Neuronal stem cell (in vitro differentiated cells): ENCODE measurements around the gene DOCK3.

Experiments used
- DNase-seq: peaks from one replicate; pipeline ENCODE4 v3.0.0-alpha.2; 2013; ENCODE audit warnings: low spot score
- H2AFZ ChIP-seq: one replicate; pipeline ENCODE4 v1.6.1; 2013; ENCODE audit warnings: mild to moderate bottlenecking, low read length, inconsistent platforms
- H2AK5ac ChIP-seq: 2 replicates; pipeline ENCODE4 v1.6.1; 2013; ENCODE audit warnings: low read depth, mild to moderate bottlenecking, inconsistent platforms, low read length, moderate library complexity, mixed read lengths
- H2BK120ac ChIP-seq: 2 replicates; pipeline ENCODE4 v1.6.1; 2013; ENCODE audit warnings: low read depth, mild to moderate bottlenecking, inconsistent platforms, low read length, moderate library complexity, mixed read lengths
- H2BK12ac ChIP-seq: one replicate; pipeline ENCODE4 v1.6.1; 2013; ENCODE audit warnings: low read length, inconsistent platforms
- H2BK15ac ChIP-seq: 2 replicates; pipeline ENCODE4 v1.6.1; 2013; ENCODE audit warnings: mild to moderate bottlenecking, low read length, inconsistent platforms, mixed read lengths
- H2BK5ac ChIP-seq: one replicate; pipeline ENCODE4 v1.6.1; 2013; ENCODE audit warnings: inconsistent platforms, mild to moderate bottlenecking, low read length, moderate library complexity
- H3K14ac ChIP-seq: one replicate; pipeline ENCODE4 v1.6.1; 2013; ENCODE audit warnings: low read length, inconsistent platforms
- H3K18ac ChIP-seq: 2 replicates; pipeline ENCODE4 v1.6.1; 2013; ENCODE audit warnings: low read length, inconsistent platforms
- H3K23ac ChIP-seq: 2 replicates; pipeline ENCODE4 v1.6.1; 2013; ENCODE audit warnings: low read depth, mild to moderate bottlenecking, mixed read lengths, low read length, inconsistent platforms; ENCODE audit not compliant: poor library complexity
- H3K27ac ChIP-seq: replicated peaks from 3 replicates; pipeline ENCODE4 v1.5.1; 2013; ENCODE audit warnings: low read length, inconsistent platforms
- H3K27me3 ChIP-seq, 3 experiments: 2 replicates each; pipeline ENCODE4 v1.6.1; 2013; ENCODE audit warnings: low read length in 3 of 3, mild to moderate bottlenecking in 2 of 3, inconsistent platforms in 1 of 3, low read depth in 1 of 3, mixed read lengths in 1 of 3, moderate library complexity in 1 of 3; ENCODE audit not compliant: control insufficient read depth in 3 of 3, insufficient read depth in 3 of 3
- H3K36me3 ChIP-seq, 2 donors: replicated peaks in 1 of 2; 2 replicates each; pipeline ENCODE4 v1.6.1; 2013; ENCODE audit warnings: low read length in 2 of 2; ENCODE audit not compliant: control insufficient read depth in 2 of 2, insufficient read depth in 2 of 2
- H3K4ac ChIP-seq: 2 replicates; pipeline ENCODE4 v1.6.1; 2013; ENCODE audit warnings: inconsistent platforms, mild to moderate bottlenecking, low read length, moderate library complexity
- H3K4me1 ChIP-seq, 2 donors: 1 replicate in 1 of 2; 2 replicates in 1 of 2; pipeline ENCODE4 v1.6.1; 2013; ENCODE audit warnings: low read length in 2 of 2, low read depth in 1 of 2; ENCODE audit not compliant: control insufficient read depth in 2 of 2, insufficient read depth in 1 of 2
- H3K4me2 ChIP-seq: one replicate; pipeline ENCODE4 v1.6.1; 2013; ENCODE audit warnings: mild to moderate bottlenecking, low read length, inconsistent platforms; ENCODE audit not compliant: insufficient read depth, poor library complexity, severe bottlenecking
- H3K4me3 ChIP-seq, 2 donors: 2 replicates each; pipeline ENCODE4 v1.5.1; 2013; ENCODE audit warnings: low read length in 2 of 2, mild to moderate bottlenecking in 2 of 2, inconsistent platforms in 1 of 2, moderate library complexity in 1 of 2
- H3K79me1 ChIP-seq: one replicate; pipeline ENCODE4 v1.6.1; 2013; ENCODE audit warnings: low read depth, mild to moderate bottlenecking, inconsistent platforms, low read length, moderate library complexity
- H3K9ac ChIP-seq: one replicate; pipeline ENCODE4 v1.6.1; 2013; ENCODE audit warnings: mild to moderate bottlenecking, low read depth, low read length, inconsistent platforms; ENCODE audit not compliant: poor library complexity
- H3K9me3 ChIP-seq, 2 donors: replicated peaks in 1 of 2; 2 replicates each; pipeline versions ENCODE3 to v1.6.1; 2013; ENCODE audit warnings: low read length in 2 of 2, mild to moderate bottlenecking in 2 of 2, inconsistent platforms in 1 of 2, low read depth in 1 of 2, mixed read lengths in 1 of 2, moderate library complexity in 1 of 2; ENCODE audit not compliant: control insufficient read depth in 2 of 2, insufficient read depth in 1 of 2
- H4K8ac ChIP-seq: one replicate; pipeline ENCODE4 v1.6.1; 2013; ENCODE audit warnings: low read depth, mild to moderate bottlenecking, inconsistent platforms, low read length, moderate library complexity
- H4K91ac ChIP-seq: one replicate; pipeline ENCODE4 v1.6.1; 2013; ENCODE audit warnings: low read length, low read depth, mild to moderate bottlenecking, inconsistent platforms; ENCODE audit not compliant: poor library complexity
- WGBS, 2 donors: extraction: QIAGEN DNeasy Blood & Tissue Kit; methylation state at CpG; one replicate each; pipeline ENCODE4 v1.1.7; 2013; ENCODE audit warnings: missing lambda C conversion rate in 2 of 2, mixed read lengths in 1 of 2; ENCODE audit not compliant: insufficient read length in 2 of 2, insufficient replicate concordance in 1 of 2; ENCODE audit errors: extremely low coverage in 2 of 2; 5-methylcytosine and 5-hydroxymethylcytosine counted together

Gene DOCK3

DNA sequence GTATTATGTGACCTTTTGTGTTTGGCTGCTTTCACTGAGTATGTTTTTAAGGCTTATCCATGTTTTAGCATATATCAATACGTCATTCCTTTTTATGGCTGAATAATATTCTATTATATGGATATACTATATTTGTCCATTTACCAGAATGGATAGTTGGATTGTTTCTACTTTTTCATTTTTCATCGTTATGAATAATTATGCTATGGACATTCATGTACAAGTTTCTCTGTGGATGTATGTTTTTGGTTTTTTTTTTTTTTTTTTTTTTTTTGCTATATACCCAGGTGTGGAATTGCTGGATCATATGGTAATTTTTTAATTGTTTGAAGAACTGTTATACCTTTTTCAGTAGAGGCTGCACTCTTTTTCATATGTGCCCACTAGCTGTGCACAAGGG is 23.5 kb downstream of the DOCK3 start:
- Histone ChIP-seq H3K27ac (no peak overlapping the region), H2BK5ac (no peak overlapping the region), H3K9me3 (peaks cover 0 to 2% of the 10 kb centered on the region in 2 donors), H2BK12ac (no peak overlapping the region), H2BK15ac (no peak overlapping the region), H4K8ac (no peak overlapping the region), H3K27me3 (no peaks in the 10 kb centered on the region), H3K4me3 (no peak overlapping the region), H3K23ac (no peak overlapping the region), H3K18ac (no peak overlapping the region), H2AK5ac (no peak overlapping the region), H3K14ac (no peak overlapping the region), H4K91ac (no peak overlapping the region), H2BK120ac (no peak overlapping the region), H3K4me1 (no peaks in the 10 kb centered on the region), H2AFZ (no peak overlapping the region), H3K79me1 (no peaks in the 10 kb centered on the region), H3K4me2 (no peak overlapping the region), H3K4ac (no peak overlapping the region), H3K36me3 (no peaks in the 10 kb centered on the region), H3K9ac (no peak overlapping the region)
- DNase-seq = no peak
- no CpG with 5 or more reads among the region's 2 CpGs for WGBS, 2 donors

- H3K27ac ChIP-seq = no peak overlapping the region
- no CpG with 5 or more reads among the region's 4 CpGs for WGBS, 2 donors
- no peak for DNase-seq
Measured at GRCh38 chr3:50708620-50709019, 33.9 kb downstream of the DOCK3 start.

GRCh38 chr3:50714946-50715345 is 40.2 kb downstream of the DOCK3 start:
- DNase-seq = no peak

More at GRCh38 chr3:50708620-50709019, 33.9 kb downstream of the DOCK3 start:
- H3K23ac ChIP-seq = no peak overlapping the region
- no peak overlapping the region for H2AK5ac ChIP-seq
- no peak overlapping the region for H2BK15ac ChIP-seq
- no peak overlapping the region for H3K4ac ChIP-seq
- H3K4me1 ChIP-seq = no peaks in the 10 kb centered on the region
- H3K4me3 ChIP-seq = no peak overlapping the region
- no peak overlapping the region for H3K9ac ChIP-seq
- no peak overlapping the region for H3K18ac ChIP-seq
- H2BK120ac ChIP-seq = no peak overlapping the region
- H3K36me3 ChIP-seq = no peaks in the 10 kb centered on the region
- no peak overlapping the region for H3K14ac ChIP-seq
- no peak overlapping the region for H3K4me2 ChIP-seq
- H3K27me3 ChIP-seq = no peaks in the 10 kb centered on the region
- H2AFZ ChIP-seq = no peak overlapping the region
- H2BK12ac ChIP-seq = no peak overlapping the region
- H3K9me3 ChIP-seq = no peaks in the 10 kb centered on the region
- no peak overlapping the region for H4K8ac ChIP-seq
- H2BK5ac ChIP-seq = no peak overlapping the region
- H4K91ac ChIP-seq = no peak overlapping the region
- H3K79me1 ChIP-seq = peaks cover 6% of the 10 kb centered on the region

GRCh38 chr3:50724831-50725230 is 50.1 kb downstream of the DOCK3 start:
- no peak overlapping the region for H3K23ac ChIP-seq
- no peak for DNase-seq
- peaks cover 0 to 4% of the 10 kb centered on the region in 2 donors for H3K9me3 ChIP-seq
- no peak overlapping the region for H2AFZ ChIP-seq
- no CpG with 5 or more reads among the region's 4 CpGs for WGBS, 2 donors
- H3K9ac ChIP-seq = no peak overlapping the region
- no peak overlapping the region for H3K27ac ChIP-seq
- H2BK15ac ChIP-seq = no peak overlapping the region
- no peak overlapping the region for H2BK5ac ChIP-seq
- no peaks in the 10 kb centered on the region for H3K79me1 ChIP-seq
- H3K4ac ChIP-seq = no peak overlapping the region
- no peak overlapping the region for H4K8ac ChIP-seq
- H3K4me2 ChIP-seq = no peak overlapping the region
- H2BK12ac ChIP-seq = no peak overlapping the region
- no peak overlapping the region for H2BK120ac ChIP-seq
- H3K14ac ChIP-seq = no peak overlapping the region
- H3K18ac ChIP-seq = no peak overlapping the region
- H3K36me3 ChIP-seq = no peaks in the 10 kb centered on the region
- H3K4me3 ChIP-seq = no peak overlapping the region
- H3K27me3 ChIP-seq = no peaks in the 10 kb centered on the region
- H3K4me1 ChIP-seq = no peaks in the 10 kb centered on the region
- no peak overlapping the region for H4K91ac ChIP-seq
- no peak overlapping the region for H2AK5ac ChIP-seq

More at GRCh38 chr3:50714946-50715345, 40.2 kb downstream of the DOCK3 start:
- H3K36me3 ChIP-seq = no peaks in the 10 kb centered on the region
- no peak overlapping the region for H3K23ac ChIP-seq
- no peaks in the 10 kb centered on the region for H3K9me3 ChIP-seq
- no CpG with 5 or more reads among the region's 4 CpGs for WGBS, 2 donors
- no peak overlapping the region for H3K18ac ChIP-seq
- no peak overlapping the region for H2BK12ac ChIP-seq
- no peaks in the 10 kb centered on the region for H3K79me1 ChIP-seq
- no peak overlapping the region for H2AK5ac ChIP-seq
- H3K4me2 ChIP-seq = no peak overlapping the region
- H2BK15ac ChIP-seq = no peak overlapping the region
- H2BK5ac ChIP-seq = no peak overlapping the region
- H3K4me3 ChIP-seq = no peak overlapping the region
- H3K14ac ChIP-seq = no peak overlapping the region
- no peak overlapping the region for H4K8ac ChIP-seq
- H3K9ac ChIP-seq = no peak overlapping the region
- no peak overlapping the region for H3K27ac ChIP-seq
- no peaks in the 10 kb centered on the region for H3K4me1 ChIP-seq
- H3K4ac ChIP-seq = no peak overlapping the region
- no peak overlapping the region for H2AFZ ChIP-seq
- no peak overlapping the region for H2BK120ac ChIP-seq
- no peaks in the 10 kb centered on the region for H3K27me3 ChIP-seq
- no peak overlapping the region for H4K91ac ChIP-seq
